Measurements from ENCODE around the gene SLC9A4. TPM values are rescaled to one million over a fixed set of nuclear protein-coding genes. Genes with fewer than 3 reads are reported as not detected.
A peak's percentile ranks its signal among the peaks of the same experiment; 100 is the strongest.

The SLC9A4 gene
- total and polyA plus RNA-seq, 9 of the 15 experiments (the other 6 are each of a cell fraction or from before 2014, with no cell fraction given): 0.04 to 0.15 (median 0.04) TPM; not detected in 5

DNA sequence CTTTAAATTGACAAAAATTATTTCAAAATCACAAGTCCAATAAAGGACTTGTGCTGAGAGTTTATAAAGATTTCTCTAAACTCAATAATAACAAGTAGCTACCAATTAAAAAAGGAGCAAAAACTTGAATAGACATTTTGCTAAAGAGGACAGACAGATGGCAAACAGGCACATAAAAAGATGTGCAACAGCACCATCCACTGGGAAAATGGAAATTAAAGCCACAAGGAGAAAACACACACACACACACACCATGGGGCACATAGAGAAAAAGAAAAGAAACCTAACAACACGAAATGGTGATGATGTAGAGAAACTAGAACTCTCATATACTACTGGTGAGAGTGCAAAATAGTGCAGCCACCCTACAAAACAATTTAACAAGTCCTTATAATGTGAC lies 12.6 kb upstream of the SLC9A4 start:
- H4K20me1 ChIP-seq (replicated peaks; ENCODE audit: control insufficient read depth, insufficient read depth, low read length): no peaks in the 10 kb centered on the region
- no peaks in the 10 kb centered on the region for H3K9me1 ChIP-seq (ENCODE audit: control insufficient read depth, insufficient read depth, low read length)
- no TSS peak for BruUV-seq (replicated peaks)
- no peaks in the 10 kb centered on the region for H3K9me3 ChIP-seq (replicated peaks; ENCODE audit: control insufficient read depth, insufficient read depth, low read depth, low read length)
- H3K4me1 ChIP-seq (replicated peaks in 1 of 2; ENCODE audit: control insufficient read depth in 2 of 2, insufficient read depth in 2 of 2, low read length in 2 of 2): no peaks in the 10 kb centered on the region
- H3K4me2 ChIP-seq (ENCODE audit: insufficient read depth, low read length): no peak overlapping the region
- in situ Hi-C loops (cut with MboI) (no loop called here), intact Hi-C loops (cut with micrococcal nuclease) (loop anchor here (5.0 kb wide), 1 partner anchor 103 kb away; the partner anchor contains the start of gene IL18R1)
- no peaks in the 10 kb centered on the region for H3K79me2 ChIP-seq (ENCODE audit: control insufficient read depth, insufficient read depth, low read length)
- DNase-seq (ENCODE audit: extremely low read depth in 1 of 4, low spot score in 3 of 4): peak in 1 of 4 experiments; percentile 24
- no peak overlapping the region for H2AFZ ChIP-seq (ENCODE audit: low read depth, low read length)
- peak; percentile 83 for FAIRE-seq
- ATAC-seq: peak; percentile 57; the same call in 2 of the 3 replicates
- 0% methylated on average over 1 of the region's 1 CpG for WGBS (ENCODE audit: insufficient coverage, low coverage, missing lambda C conversion rate)
- no peak overlapping the region for H3K27ac ChIP-seq (ENCODE audit: extremely low read depth, low read depth, low read length)
- CTCF ChIA-PET (ENCODE audit: low intra/inter-chr PET ratio): no interaction called here
- TF ChIP-seq ZNF212 (CRISPR knock-in tag; IDR thresholded peaks at IDR 0.05): no peak
- TF ChIP-seq, protein P1, sequence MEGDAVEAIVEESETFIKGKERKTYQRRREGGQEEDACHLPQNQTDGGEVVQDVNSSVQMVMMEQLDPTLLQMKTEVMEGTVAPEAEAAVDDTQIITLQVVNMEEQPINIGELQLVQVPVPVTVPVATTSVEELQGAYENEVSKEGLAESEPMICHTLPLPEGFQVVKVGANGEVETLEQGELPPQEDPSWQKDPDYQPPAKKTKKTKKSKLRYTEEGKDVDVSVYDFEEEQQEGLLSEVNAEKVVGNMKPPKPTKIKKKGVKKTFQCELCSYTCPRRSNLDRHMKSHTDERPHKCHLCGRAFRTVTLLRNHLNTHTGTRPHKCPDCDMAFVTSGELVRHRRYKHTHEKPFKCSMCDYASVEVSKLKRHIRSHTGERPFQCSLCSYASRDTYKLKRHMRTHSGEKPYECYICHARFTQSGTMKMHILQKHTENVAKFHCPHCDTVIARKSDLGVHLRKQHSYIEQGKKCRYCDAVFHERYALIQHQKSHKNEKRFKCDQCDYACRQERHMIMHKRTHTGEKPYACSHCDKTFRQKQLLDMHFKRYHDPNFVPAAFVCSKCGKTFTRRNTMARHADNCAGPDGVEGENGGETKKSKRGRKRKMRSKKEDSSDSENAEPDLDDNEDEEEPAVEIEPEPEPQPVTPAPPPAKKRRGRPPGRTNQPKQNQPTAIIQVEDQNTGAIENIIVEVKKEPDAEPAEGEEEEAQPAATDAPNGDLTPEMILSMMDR (IDR thresholded peaks at IDR 0.05 in 2 of 3, conservative IDR thresholded peaks at IDR 0.05 in 1 of 3; ENCODE audit: insufficient read depth in 2 of 3, low read depth in 1 of 3, low read length in 3 of 3): peak; percentile 25 to 48 (median 47); a peak in 5 of 6 replicates
- peak; percentile 48 to 74 for TF ChIP-seq RAD21 (CRISPR knock-in tag; conservative IDR thresholded peaks at IDR 0.05 in 1 of 2, IDR thresholded peaks at IDR 0.05 in 1 of 2)
- 0 out of 2 replicates have a peak, but pooled peaks have one; percentile 9 for TF ChIP-seq DEAF1 (CRISPR knock-in tag; IDR thresholded peaks at IDR 0.05)
- POLR2A ChIA-PET: interaction anchor here (0.7 kb wide), 1 partner anchor 522 kb away, joined by 3 read pairs; no protein-coding TSS in a partner anchor
- H3K4me3 ChIP-seq: no peak overlapping the region
- H3K36me3 ChIP-seq (ENCODE audit: control insufficient read depth, insufficient read depth, low read length): no peaks in the 10 kb centered on the region
- peaks cover 5 to 7% of the 10 kb centered on the region in 2 experiments; a peak in 3 of 5 replicates for H3K27me3 ChIP-seq (ENCODE audit: control insufficient read depth in 2 of 2, insufficient read depth in 2 of 2, low read length in 2 of 2)
- H3K9ac ChIP-seq (ENCODE audit: insufficient read depth in 1 of 2, low read depth in 2 of 2, low read length in 2 of 2): no peak overlapping the region

Data from K562 (cell line).